Motor neuron (in vitro differentiated cells): ENCODE results near the gene GPR132. TPM values are rescaled to one million over a fixed set of nuclear protein-coding genes. Genes with fewer than 3 reads are reported as not detected.
"Not testable (repeated sequence)": the region's sequence is repeated elsewhere in the genome, so short reads cannot be mapped to it uniquely, and the experiment has no call there.

ENCODE experiments used
- ATAC-seq, 8 experiments: fragments of 200-7000 bp; cut with Tn5 transposase; replicated peaks in 6 of 8; 2 replicates each; pipeline ENCODE4 v1.8.0; 2021; ENCODE audit warnings: mild to moderate bottlenecking in 8 of 8, moderate library complexity in 8 of 8
- H3K27ac ChIP-seq, 2 donors: fragments of 250-450 bp; sonication (Bioruptor Pico); 2 replicates each; pipeline ENCODE4 v1.9.0; 2021; ENCODE audit warnings: antibody characterized with exemption in 2 of 2, mild to moderate bottlenecking in 2 of 2, moderate library complexity in 1 of 2
- H3K4me1 ChIP-seq, 2 donors: fragments of 250-450 bp; sonication (Bioruptor Pico); replicated peaks in 1 of 2; 2 replicates each; pipeline ENCODE4 v1.6.1; 2021; ENCODE audit warnings: antibody characterized with exemption in 2 of 2, mild to moderate bottlenecking in 2 of 2, moderate library complexity in 1 of 2
- H3K4me3 ChIP-seq, 5 donors: fragments of 250-450 bp; sonication (Bioruptor Pico); 2 replicates each; pipeline ENCODE4 v1.9.0; 2021; ENCODE audit warnings: antibody characterized with exemption in 5 of 5, mild to moderate bottlenecking in 5 of 5, moderate library complexity in 4 of 5
- WGBS, 10 experiments: fragments of 450-650 bp; shearing (Covaris generic); methylation state at CpG; one replicate each; pipeline ENCODE4 v1.0.0; 2022; 5-methylcytosine and 5-hydroxymethylcytosine counted together
- in situ Hi-C, 9 experiments: fragments of 400-800 bp; cut with MboI; loops; one replicate each; pipeline ENCODE4 v1.15.0; 2021; ENCODE audit warnings: low sequenced_read_pairs in 9 of 9, low pct_unique_long_range_greater_than_20kb in 2 of 9; ENCODE audit not compliant: unreplicated experiment in 9 of 9
- total RNA-seq, 8 experiments: library from RNA; unstranded; fragments of 300-600 nt; gene quantifications; 2 replicates each; pipeline versions ENCODE4 v1.2.3 to v1.2.4, GENCODE V29; 2022

The GPR132 gene
- under 1 TPM in 4 of 8 experiments, not detected in 4; 0.46 to 0.66 (median 0.48) TPM for total RNA-seq

- WGBS, 10 experiments = 17 to 83% (median 80%) methylated on average over 1 to 8 of the region's 22 CpGs; no CpG with 5 or more reads in 5 of the 10 experiments
- no peak within 1 kb of the TSS for H3K27ac ChIP-seq
- in situ Hi-C loops = no loop called here
Measured at GRCh38 chr14:105065280-105066228, at the start of gene GPR132. Gene GPR132 (minus strand): TSS chr14:105065430. CDS start chr14:105055420, 10,010 bp downstream.

GRCh38 chr14:105109243-105109642 lies 44.0 kb upstream of the GPR132 start:
- H3K4me1 ChIP-seq, in situ Hi-C loops, H3K4me3 ChIP-seq, ATAC-seq, H3K27ac ChIP-seq: not testable (repeated sequence)
- WGBS, 10 experiments = 0 to 100% (median 61%) methylated on average over 1 to 7 of the region's 8 CpGs; no CpG with 5 or more reads in 1 of the 10 experiments

More at GRCh38 chr14:105065280-105066228, at the start of gene GPR132:
- H3K4me3 ChIP-seq = no peak within 1 kb of the TSS
- ATAC-seq = peak in 1 of 8 experiments; percentile 29
- H3K4me1 ChIP-seq = peaks cover 0 to 12% of the 10 kb centered on the region in 2 donors

- 0 to 100% (median 63%) methylated on average over 1 to 6 of the region's 7 CpGs; no CpG with 5 or more reads in 2 of the 10 experiments for WGBS, 10 experiments
- Histone ChIP-seq H3K27ac (no peak overlapping the region), H3K4me1 (no peaks in the 10 kb centered on the region), H3K4me3 (no peak overlapping the region)
- no peak for ATAC-seq
- in situ Hi-C loops = no loop called here
Measured at GRCh38 chr14:105108516-105108864, 43.3 kb upstream of the GPR132 start.

GRCh38 chr14:105107781-105108515 lies 42.7 kb upstream of the GPR132 start:
- WGBS, 10 experiments = 0 to 71% (median 66%) methylated on average over 1 to 9 of the region's 9 CpGs
- no peak for ATAC-seq
- Histone ChIP-seq H3K4me1 (no peaks in the 10 kb centered on the region), H3K27ac (no peak overlapping the region), H3K4me3 (no peak overlapping the region)
- in situ Hi-C loops = no loop called here

- Histone ChIP-seq H3K4me1 (no peaks in the 10 kb centered on the region), H3K4me3 (no peak overlapping the region), H3K27ac (no peak overlapping the region)
- WGBS, 10 experiments = 60 to 100% (median 78%) methylated on average over 1 to 7 of the region's 7 CpGs; no CpG with 5 or more reads in 5 of the 10 experiments
- in situ Hi-C loops = no loop called here
- no peak for ATAC-seq
Measured at GRCh38 chr14:105107351-105107750, 42.1 kb upstream of the GPR132 start.

- Histone ChIP-seq H3K4me1 (no peaks in the 10 kb centered on the region), H3K27ac (no peak overlapping the region), H3K4me3 (no peak overlapping the region)
- WGBS, 10 experiments = 33 to 83% (median 70%) methylated on average over 2 to 7 of the region's 7 CpGs
- in situ Hi-C loops = no loop called here
- ATAC-seq = no peak
Measured at GRCh38 chr14:105105158-105105557, 39.9 kb upstream of the GPR132 start.

- 0 to 100% (median 89%) methylated on average over 1 to 3 of the region's 3 CpGs; no CpG with 5 or more reads in 5 of the 10 experiments for WGBS, 10 experiments
- in situ Hi-C loops = no loop called here
Measured at GRCh38 chr14:105102893-105103292, 37.7 kb upstream of the GPR132 start.

GRCh38 chr14:105102361-105102870 lies 37.2 kb upstream of the GPR132 start:
- Histone ChIP-seq H3K4me3 (no peak overlapping the region), H3K4me1 (no peaks in the 10 kb centered on the region), H3K27ac (no peak overlapping the region)
- in situ Hi-C loops = no loop called here
- WGBS, 10 experiments = 40 to 100% (median 86%) methylated on average over 1 to 6 of the region's 7 CpGs; no CpG with 5 or more reads in 1 of the 10 experiments
- ATAC-seq = peak in 2 of 8 experiments; percentile 59 to 61

More at GRCh38 chr14:105102893-105103292, 37.7 kb upstream of the GPR132 start:
- ATAC-seq = no peak
- Histone ChIP-seq H3K4me1 (no peaks in the 10 kb centered on the region), H3K27ac (no peak overlapping the region), H3K4me3 (no peak overlapping the region)

- peak in 1 of 8 experiments; percentile 29 for ATAC-seq
- H3K27ac ChIP-seq = no peak overlapping the region
- WGBS, 10 experiments = 0 to 86% (median 50%) methylated on average over 1 to 4 of the region's 4 CpGs; no CpG with 5 or more reads in 1 of the 10 experiments
- no peak overlapping the region for H3K4me3 ChIP-seq
- no peaks in the 10 kb centered on the region for H3K4me1 ChIP-seq
- in situ Hi-C loops = no loop called here
Measured at GRCh38 chr14:105100910-105101309, 35.7 kb upstream of the GPR132 start.

- no peak for ATAC-seq
- 33 to 100% (median 70%) methylated on average over 1 to 6 of the region's 6 CpGs; no CpG with 5 or more reads in 1 of the 10 experiments for WGBS, 10 experiments
- H3K4me1 ChIP-seq = no peaks in the 10 kb centered on the region
- no peak overlapping the region for H3K27ac ChIP-seq
- H3K4me3 ChIP-seq = no peak overlapping the region
- in situ Hi-C loops = loop anchor here in 1 of 9 experiments (25.0 kb wide), 1 partner anchor 88 kb away; the partner anchor contains the start of gene NUDT14
Measured at GRCh38 chr14:105099778-105100177, 34.5 kb upstream of the GPR132 start.

GRCh38 chr14:105098316-105098715 lies 33.1 kb upstream of the GPR132 start:
- H3K4me3 ChIP-seq = no peak overlapping the region
- 34 to 90% (median 74%) methylated on average over 3 to 8 of the region's 8 CpGs; no CpG with 5 or more reads in 1 of the 10 experiments for WGBS, 10 experiments
- no peak overlapping the region for H3K27ac ChIP-seq
- no peak for ATAC-seq
- in situ Hi-C loops = loop anchor here in 1 of 9 experiments (25.0 kb wide), 1 partner anchor 89 kb away; the partner anchor contains the start of gene NUDT14
- peaks cover 2 to 4% of the 10 kb centered on the region in 2 donors for H3K4me1 ChIP-seq

- Histone ChIP-seq H3K27ac (no peak overlapping the region), H3K4me1 (peaks cover 2 to 4% of the 10 kb centered on the region in 2 donors), H3K4me3 (no peak overlapping the region)
- no peak for ATAC-seq
- 20 to 100% (median 76%) methylated on average over 1 to 3 of the region's 7 CpGs; no CpG with 5 or more reads in 4 of the 10 experiments for WGBS, 10 experiments
- in situ Hi-C loops = loop anchor here in 1 of 9 experiments (25.0 kb wide), 1 partner anchor 90 kb away; the partner anchor contains the start of gene NUDT14
Measured at GRCh38 chr14:105097794-105098127, 32.5 kb upstream of the GPR132 start.
